ENCODE data around the gene RALY.
"Not testable (repeated sequence)": the region's sequence is repeated elsewhere in the genome, so short reads cannot be mapped to it uniquely, and the experiment has no call there.

Gene RALY

DNA sequence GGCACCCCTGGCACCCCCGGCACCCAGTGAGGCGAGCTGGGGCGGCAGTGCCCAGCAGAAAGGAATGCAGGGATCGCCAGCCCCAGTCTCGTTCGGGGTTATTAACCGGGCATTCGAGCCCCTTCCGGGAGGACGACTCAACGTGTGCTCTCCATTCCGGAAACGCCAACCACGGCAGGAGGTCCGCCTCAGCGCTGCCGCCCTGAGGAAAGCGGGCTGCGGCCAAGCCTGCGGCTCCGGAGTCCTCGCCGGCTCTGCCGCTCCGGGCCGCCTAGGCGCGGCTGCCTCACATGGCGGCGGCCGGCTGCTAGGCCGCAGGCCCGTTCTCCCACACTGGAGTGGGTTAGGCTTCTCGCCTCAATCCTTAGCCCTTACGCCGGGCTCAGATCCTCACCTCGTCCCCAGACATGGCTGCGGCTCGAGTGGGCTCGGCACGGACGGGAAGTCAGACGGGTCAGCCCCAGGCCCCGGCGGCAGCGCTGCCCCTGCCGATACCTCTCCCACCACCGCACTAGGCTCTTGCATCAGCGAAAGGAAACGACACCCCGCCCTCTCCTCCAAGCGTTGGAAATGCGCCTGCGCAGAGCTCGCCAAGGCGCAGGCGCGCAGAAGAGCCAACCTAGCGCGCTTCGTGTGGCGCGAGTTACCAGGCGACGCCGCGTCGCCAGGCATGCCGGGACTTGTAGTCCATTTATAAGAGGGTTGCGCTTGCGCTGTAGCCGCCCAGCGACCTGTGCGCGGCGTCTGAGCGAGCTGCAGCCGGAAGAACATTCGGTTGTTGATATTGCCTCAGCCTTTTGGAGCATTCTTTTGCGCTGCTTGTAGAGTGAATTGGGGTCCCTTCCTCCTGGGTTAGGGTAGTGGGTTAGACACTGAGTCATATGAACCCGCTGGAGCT, 118.2 kb downstream of the RALY start, which contains the start of gene EIF2S2:
Gene EIF2S2, minus strand, starts transcription at position 542 of the 898 bp plus-strand sequence. Its CDS starts 133 bp downstream, at position 409.
- DNase-seq: peak; percentile 99

GRCh38 chr20:34112600-34113101, 118.9 kb downstream of the RALY start:
- peak; percentile 13 for DNase-seq

- DNase-seq: no peak
Measured at GRCh38 chr20:34114809-34115208, 121.1 kb downstream of the RALY start.

DNA sequence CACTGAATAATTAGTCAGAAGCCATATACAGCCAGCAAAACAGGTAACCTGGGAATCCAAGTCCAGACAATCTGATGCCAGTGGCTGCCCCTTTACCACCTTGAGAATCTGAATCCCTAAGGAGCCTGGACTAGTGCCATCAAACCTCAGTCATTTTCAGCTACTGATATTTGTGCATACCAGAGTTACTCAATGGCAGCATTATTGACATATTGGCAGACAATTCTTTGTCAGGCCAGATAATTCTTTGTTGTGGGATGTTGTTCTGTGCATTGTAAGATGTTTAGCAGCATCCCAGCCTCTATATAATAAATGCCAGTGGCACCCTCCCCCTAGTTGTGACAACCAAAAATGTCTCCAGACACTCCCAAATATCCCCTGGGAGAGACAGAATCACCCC, 121.5 kb downstream of the RALY start:
- no peak for DNase-seq

DNA sequence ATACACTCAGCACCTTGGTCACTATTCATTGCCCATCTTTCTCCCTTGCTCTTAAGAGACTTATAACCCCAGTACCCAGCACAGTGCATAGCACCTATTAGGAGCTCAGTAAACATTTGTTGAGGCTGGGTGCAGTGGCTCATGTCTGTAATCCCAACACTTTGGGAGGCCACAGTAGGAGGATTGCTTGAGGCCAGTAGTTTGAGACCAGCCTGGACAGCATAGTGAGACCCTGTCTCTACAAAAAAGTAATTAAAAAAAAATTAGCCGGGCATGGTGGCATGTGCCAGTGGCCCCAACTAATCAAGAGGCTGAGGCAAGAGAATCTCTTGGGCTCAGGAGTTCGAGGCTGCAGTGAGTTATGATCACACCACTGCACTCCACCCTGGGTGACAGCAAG, 126.5 kb downstream of the RALY start:
- no peak for DNase-seq

GRCh38 chr20:34122274-34122980, 128.7 kb downstream of the RALY start:
- no peak for DNase-seq

DNA sequence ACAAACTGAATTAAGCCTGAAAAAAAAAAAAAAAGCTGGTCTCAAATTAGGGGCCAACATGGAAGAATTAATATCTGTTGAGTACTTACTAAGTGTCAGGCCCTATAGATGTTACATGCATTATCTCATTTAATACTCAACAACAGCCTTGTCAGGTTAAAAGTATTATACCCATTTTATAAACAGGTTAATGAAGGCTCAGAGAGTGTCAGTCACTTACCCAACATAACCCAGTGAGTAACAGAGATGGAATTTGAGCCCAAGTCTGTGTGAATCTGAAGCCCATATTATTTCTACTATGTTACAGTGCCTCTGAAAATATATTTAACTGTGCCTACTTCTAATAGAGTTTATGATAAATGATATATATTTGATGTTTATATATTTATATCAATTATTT, 129.6 kb downstream of the RALY start:
- DNase-seq: no peak

GRCh38 chr20:34124469-34125249, 130.9 kb downstream of the RALY start:
- DNase-seq: no peak

GRCh38 chr20:34127792-34128191, 134.1 kb downstream of the RALY start:
- no peak for DNase-seq

GRCh38 chr20:34129518-34130162, 135.9 kb downstream of the RALY start:
- peak; percentile 51 for DNase-seq

DNA sequence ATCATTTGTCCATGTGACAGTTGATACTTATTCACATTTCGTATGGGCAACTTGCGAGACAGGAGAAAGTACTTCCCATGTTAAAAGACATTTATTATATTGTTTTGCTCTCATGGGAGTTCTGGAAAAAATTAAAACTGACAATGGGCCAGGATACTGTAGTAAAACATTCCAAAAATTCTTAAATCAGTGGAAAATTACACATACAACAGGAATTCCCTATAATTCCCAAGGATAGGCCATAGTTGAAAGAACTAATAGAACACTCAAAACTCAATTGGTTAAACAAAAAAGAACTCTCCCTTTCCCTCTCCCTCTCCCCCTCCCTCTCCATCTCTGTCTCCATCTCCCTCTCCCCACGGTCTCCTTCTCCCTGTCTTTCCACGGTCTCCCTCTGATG, 137.8 kb downstream of the RALY start:
- DNase-seq: no peak

DNA sequence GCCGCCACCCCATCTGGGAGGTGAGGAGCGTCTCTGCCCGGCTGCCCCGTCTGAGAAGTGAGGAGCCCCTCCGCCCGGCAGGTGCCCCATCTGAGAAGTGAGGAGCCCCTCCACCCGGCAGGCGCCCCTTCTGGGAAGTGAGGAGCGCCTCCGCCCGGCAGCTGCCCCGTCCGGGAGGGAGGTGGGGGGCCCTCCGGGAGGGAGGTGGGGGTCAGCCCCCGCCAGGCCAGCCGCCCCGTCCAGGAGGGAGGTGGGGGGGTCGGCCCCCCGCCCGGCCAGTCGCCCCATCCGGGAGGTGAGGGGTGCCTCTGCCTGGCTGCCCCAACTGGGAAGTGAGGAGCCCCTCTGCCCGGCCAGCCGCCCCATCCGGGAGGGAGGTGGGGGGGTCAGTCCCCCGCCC, 138.8 kb downstream of the RALY start:
- not testable (repeated sequence) for DNase-seq

DNA sequence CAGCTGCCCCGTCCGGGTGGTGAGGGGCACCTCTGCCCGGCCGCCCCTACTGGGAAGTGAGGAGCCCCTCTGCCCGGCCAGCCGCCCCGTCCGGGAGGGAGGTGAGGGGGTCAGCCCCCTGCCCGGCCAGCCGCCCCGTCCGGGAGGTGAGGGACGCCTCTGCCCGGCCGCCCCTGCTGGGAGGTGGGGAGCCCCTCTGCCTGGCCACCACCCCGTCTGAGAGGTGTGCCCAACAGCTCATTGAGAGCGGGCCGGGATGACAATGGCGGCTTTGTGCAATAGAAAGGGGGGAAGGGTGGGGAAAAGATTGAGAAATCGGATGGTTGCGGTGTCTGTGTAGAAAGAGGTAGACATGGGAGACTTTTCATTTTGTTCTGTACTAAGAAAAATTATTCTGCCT, 139.2 kb downstream of the RALY start:
- DNase-seq: not testable (repeated sequence)

DNA sequence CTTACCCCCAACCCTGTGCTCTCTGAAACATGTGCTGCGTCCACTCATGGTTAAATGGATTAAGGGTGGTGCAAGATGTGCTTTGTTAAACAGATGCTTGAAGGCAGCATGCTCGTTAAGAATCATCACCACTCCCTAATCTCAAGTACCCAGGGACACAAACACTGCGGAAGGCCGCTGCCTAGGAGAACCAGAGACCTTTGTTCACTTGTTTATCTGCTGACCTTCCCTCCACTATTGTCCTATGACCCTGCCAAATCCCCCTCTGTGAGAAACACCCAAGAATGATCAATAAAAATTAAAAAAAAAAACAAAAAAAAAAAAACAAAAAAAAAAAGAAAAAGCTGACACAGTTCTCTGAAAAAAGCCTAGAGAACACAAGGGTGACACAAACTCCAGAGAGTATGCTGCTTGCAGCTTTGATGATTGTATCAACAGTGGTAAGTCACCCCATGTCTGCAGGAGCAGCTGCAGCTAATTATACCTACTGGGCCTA, 139.7 kb downstream of the RALY start:
- not testable (repeated sequence) for DNase-seq

Measured in HCEC 1CT (cell line).